Peyer's patch (tissue), 4 donors: ENCODE data around the gene PRKACG.
"Not testable (repeated sequence)": the region's sequence is repeated elsewhere in the genome, so short reads cannot be mapped to it uniquely, and the experiment has no call there.

Experiments used
- POLR2A ChIP-seq, 2 donors: fragments of 450-650 bp; IDR thresholded peaks; one replicate each; pipeline ENCODE4 v1.5.1; 2017; ENCODE audit warnings: antibody characterized with exemption in 2 of 2, mild to moderate bottlenecking in 2 of 2, moderate library complexity in 2 of 2
- TF ChIP-seq, protein P1 (sequence below), 6 experiments: fragments of 450-650 bp in 4 of 6; fragments of 200-600 bp in 2 of 6; sonication (generic) in 1 of 6; IDR thresholded peaks; one replicate each; pipeline ENCODE4 v1.5.1; 2017 to 2019; ENCODE audit warnings: antibody characterized with exemption in 6 of 6, mild to moderate bottlenecking in 3 of 6, moderate library complexity in 1 of 6

GRCh38 chr9:68986949-68987348 lies 27.0 kb downstream of the PRKACG start:
- TF ChIP-seq, protein P1, sequence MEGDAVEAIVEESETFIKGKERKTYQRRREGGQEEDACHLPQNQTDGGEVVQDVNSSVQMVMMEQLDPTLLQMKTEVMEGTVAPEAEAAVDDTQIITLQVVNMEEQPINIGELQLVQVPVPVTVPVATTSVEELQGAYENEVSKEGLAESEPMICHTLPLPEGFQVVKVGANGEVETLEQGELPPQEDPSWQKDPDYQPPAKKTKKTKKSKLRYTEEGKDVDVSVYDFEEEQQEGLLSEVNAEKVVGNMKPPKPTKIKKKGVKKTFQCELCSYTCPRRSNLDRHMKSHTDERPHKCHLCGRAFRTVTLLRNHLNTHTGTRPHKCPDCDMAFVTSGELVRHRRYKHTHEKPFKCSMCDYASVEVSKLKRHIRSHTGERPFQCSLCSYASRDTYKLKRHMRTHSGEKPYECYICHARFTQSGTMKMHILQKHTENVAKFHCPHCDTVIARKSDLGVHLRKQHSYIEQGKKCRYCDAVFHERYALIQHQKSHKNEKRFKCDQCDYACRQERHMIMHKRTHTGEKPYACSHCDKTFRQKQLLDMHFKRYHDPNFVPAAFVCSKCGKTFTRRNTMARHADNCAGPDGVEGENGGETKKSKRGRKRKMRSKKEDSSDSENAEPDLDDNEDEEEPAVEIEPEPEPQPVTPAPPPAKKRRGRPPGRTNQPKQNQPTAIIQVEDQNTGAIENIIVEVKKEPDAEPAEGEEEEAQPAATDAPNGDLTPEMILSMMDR (IDR thresholded peaks at IDR 0.05), result not testable (repeated sequence)
- TF ChIP-seq POLR2A (IDR thresholded peaks at IDR 0.05), result not testable (repeated sequence)
